Caco-2 (cell line): ENCODE measurements around the gene HOXB7. TPM values are rescaled to one million over a fixed set of nuclear protein-coding genes. Genes with fewer than 3 reads are reported as not detected.
A peak's percentile ranks its signal among the peaks of the same experiment; 100 is the strongest.

ENCODE experiments used
- BruUV-seq: library from RNA; stranded (reverse); fragments of 400-500 nt; replicated peaks from 2 replicates; lab custom pipeline; 2021; lab: Mats Ljungman, UMichigan
- CTCF ChIA-PET: fragments of 300-600 bp; sonication (Branson Sonifier 250); formaldehyde crosslinking; loops from one replicate; lab custom pipeline; 2022; ENCODE audit warnings: antibody characterized with exemption; lab: Charles Lee
- POLR2A ChIA-PET: fragments of 300-600 bp; sonication (Branson Sonifier 250); formaldehyde crosslinking; loops from one replicate; lab custom pipeline; 2022; ENCODE audit warnings: antibody characterized with exemption; lab: Charles Lee
- DNase-seq, 2 experiments: peaks; one replicate each; pipeline versions ENCODE4 v3.0.0 to v3.0.0-alpha.2; 2020 to 2022
- H3K27me3 ChIP-seq: replicated peaks from 2 replicates; pipeline ENCODE4 v1.6.0; 2011; ENCODE audit warnings: low read length; ENCODE audit not compliant: control insufficient read depth, insufficient read depth
- H3K36me3 ChIP-seq: 2 replicates; pipeline ENCODE4 v1.5.1; 2011; ENCODE audit warnings: low read length; ENCODE audit not compliant: control insufficient read depth, insufficient read depth
- H3K4me1 ChIP-seq: fragments of 250-450 bp; sonication (Bioruptor Pico); 2 replicates; pipeline ENCODE4 v1.5.1; 2020; ENCODE audit warnings: mild to moderate bottlenecking
- H3K4me3 ChIP-seq: 2 replicates; pipeline ENCODE4 v1.5.1; 2011; ENCODE audit warnings: low read depth, mild to moderate bottlenecking, control low read depth, low read length
- H3K9me3 ChIP-seq: fragments of 250-450 bp; sonication (Bioruptor Pico); 2 replicates; pipeline ENCODE4 v1.5.1; 2020; ENCODE audit warnings: mild to moderate bottlenecking, moderate library complexity
- H3K27ac Mint-ChIP-seq: one replicate; pipeline ENCODE4 v1.8.0; 2022; ENCODE audit warnings: mixed read lengths; ENCODE audit not compliant: unreplicated experiment
- H3K27me3 Mint-ChIP-seq: one replicate; pipeline ENCODE4 v1.8.0; 2022; ENCODE audit warnings: mixed read lengths; ENCODE audit not compliant: insufficient read depth, unreplicated experiment
- H3K36me3 Mint-ChIP-seq: one replicate; pipeline ENCODE4 v1.8.0; 2022; ENCODE audit warnings: mild to moderate bottlenecking, mixed read lengths; ENCODE audit not compliant: insufficient read depth, unreplicated experiment
- H3K4me1 Mint-ChIP-seq: one replicate; pipeline ENCODE4 v1.8.0; 2022; ENCODE audit warnings: low read depth, mixed read lengths; ENCODE audit not compliant: unreplicated experiment
- H3K4me3 Mint-ChIP-seq: one replicate; pipeline ENCODE4 v1.8.0; 2022; ENCODE audit warnings: mild to moderate bottlenecking, moderate library complexity, mixed read lengths; ENCODE audit not compliant: unreplicated experiment
- H3K9me3 Mint-ChIP-seq: one replicate; pipeline ENCODE4 v1.8.0; 2022; ENCODE audit warnings: mixed read lengths; ENCODE audit not compliant: unreplicated experiment
- CTCF ChIP-seq, 2 experiments: fragments of 200-600 bp in 1 of 2; IDR thresholded peaks; 1 replicate in 1 of 2; 2 replicates in 1 of 2; pipeline versions ENCODE4 v1.5.1 to v1.8.0; 2011 to 2022; ENCODE audit warnings: antibody characterized with exemption in 1 of 2, control low read depth in 1 of 2, inconsistent platforms in 1 of 2, low read depth in 1 of 2, low read length in 1 of 2, mild to moderate bottlenecking in 1 of 2, moderate library complexity in 1 of 2; ENCODE audit not compliant: insufficient read depth in 1 of 2, severe bottlenecking in 1 of 2, unreplicated experiment in 1 of 2
- intact Hi-C: fragments of 100-400 bp; cut with micrococcal nuclease; formaldehyde crosslinking; loops from one replicate; pipeline ENCODE4 v1.10.0; 2022; ENCODE audit not compliant: unreplicated experiment
- total RNA-seq: library from RNA; stranded (reverse); gene quantifications from 2 replicates; pipeline ENCODE4 v1.2.3, GENCODE V29; 2022

Gene HOXB7
- total RNA-seq, 1 experiment from 2014 or later = 28.2 TPM

GRCh38 chr17:48628649-48629410, 18.0 kb upstream of the HOXB7 start:
- no peak overlapping the region for H3K4me3 Mint-ChIP-seq
- no peaks in the 10 kb centered on the region for H3K9me3 Mint-ChIP-seq
- no peak overlapping the region for H3K4me3 ChIP-seq
- H3K36me3 Mint-ChIP-seq = no peaks in the 10 kb centered on the region
- ChIA-PET POLR2A (no interaction called here), CTCF (interaction anchor here (1.2 kb wide), 1 partner anchor 250 kb away, joined by 3 read pairs; no protein-coding TSS in a partner anchor)
- no peak for DNase-seq
- H3K9me3 ChIP-seq = no peaks in the 10 kb centered on the region
- H3K36me3 ChIP-seq = no peaks in the 10 kb centered on the region
- intact Hi-C loops = no loop called here
- H3K27me3 Mint-ChIP-seq = peaks cover 30% of the 10 kb centered on the region
- no peak for TF ChIP-seq CTCF (IDR thresholded peaks at IDR 0.05; ENCODE audit: insufficient read depth in 1 of 2, low read depth in 1 of 2, low read length in 1 of 2, severe bottlenecking in 1 of 2, unreplicated experiment in 1 of 2)
- H3K27me3 ChIP-seq = peaks cover 20% of the 10 kb centered on the region
- H3K4me1 Mint-ChIP-seq = peaks cover 15% of the 10 kb centered on the region
- H3K4me1 ChIP-seq = peaks cover 25% of the 10 kb centered on the region
- BruUV-seq = no TSS peak
- no peak overlapping the region for H3K27ac Mint-ChIP-seq

GRCh38 chr17:48627623-48628521, 17.1 kb upstream of the HOXB7 start:
- intact Hi-C loops = loop anchor here (2.0 kb wide), 1 partner anchor 19 kb away; no protein-coding TSS in a partner anchor
- no TSS peak for BruUV-seq
- Mint-ChIP-seq H3K4me3 (peak overlapping the region; percentile 11), H3K4me1 (peaks cover 15% of the 10 kb centered on the region), H3K36me3 (no peaks in the 10 kb centered on the region), H3K27ac (no peak overlapping the region), H3K27me3 (peaks cover 39% of the 10 kb centered on the region), H3K9me3 (no peaks in the 10 kb centered on the region)
- Histone ChIP-seq H3K9me3 (no peaks in the 10 kb centered on the region), H3K36me3 (no peaks in the 10 kb centered on the region), H3K4me3 (no peak overlapping the region), H3K4me1 (peaks cover 25% of the 10 kb centered on the region), H3K27me3 (peaks cover 25% of the 10 kb centered on the region)
- DNase-seq = no peak
- no peak for TF ChIP-seq CTCF (IDR thresholded peaks at IDR 0.05; ENCODE audit: insufficient read depth in 1 of 2, low read depth in 1 of 2, low read length in 1 of 2, severe bottlenecking in 1 of 2, unreplicated experiment in 1 of 2)
- POLR2A ChIA-PET = interaction anchor here (0.6 kb wide), 1 partner anchor 117 kb away, joined by 10 read pairs; no protein-coding TSS in a partner anchor
- CTCF ChIA-PET = interaction anchor here (1.2 kb wide), 1 partner anchor 251 kb away, joined by 3 read pairs; no protein-coding TSS in a partner anchor

- H3K36me3 ChIP-seq = no peaks in the 10 kb centered on the region
- POLR2A ChIA-PET = interaction anchor here (0.6 kb wide), 1 partner anchor 117 kb away, joined by 10 read pairs; no protein-coding TSS in a partner anchor
- no peaks in the 10 kb centered on the region for H3K36me3 Mint-ChIP-seq
- H3K27ac Mint-ChIP-seq = no peak overlapping the region
- intact Hi-C loops = loop anchor here (2.0 kb wide), 1 partner anchor 20 kb away; no protein-coding TSS in a partner anchor
- BruUV-seq = TSS peak; percentile 59
- no peak for TF ChIP-seq CTCF (IDR thresholded peaks at IDR 0.05; ENCODE audit: insufficient read depth in 1 of 2, low read depth in 1 of 2, low read length in 1 of 2, severe bottlenecking in 1 of 2, unreplicated experiment in 1 of 2)
- DNase-seq = no peak
- H3K4me3 ChIP-seq = no peak overlapping the region; the same call in 1 of the 2 replicates
- H3K9me3 Mint-ChIP-seq = no peaks in the 10 kb centered on the region
- H3K4me1 ChIP-seq = peaks cover 25% of the 10 kb centered on the region
- CTCF ChIA-PET = interaction anchor here (0.6 to 2.3 kb wide), 5 partner anchors 17 to 319 kb away, joined by 3 to 10 read pairs (median 4); no protein-coding TSS in a partner anchor
- peaks cover 28% of the 10 kb centered on the region for H3K27me3 ChIP-seq
- peaks cover 46% of the 10 kb centered on the region for H3K27me3 Mint-ChIP-seq
- H3K4me3 Mint-ChIP-seq = peak overlapping the region; percentile 85
- H3K9me3 ChIP-seq = no peaks in the 10 kb centered on the region
- peaks cover 15% of the 10 kb centered on the region for H3K4me1 Mint-ChIP-seq
Measured at GRCh38 chr17:48627118-48627597, 16.3 kb upstream of the HOXB7 start.
